Transverse colon (tissue), 3 donors: ENCODE measurements around the gene FBF1.

Experiments
- CTCF ChIP-seq, 5 experiments: fragments of 200-600 bp in 3 of 5; fragments of 450-650 bp in 2 of 5; sonication (generic) in 3 of 5; IDR thresholded peaks; 1 replicate in 2 of 5; 2 replicates in 3 of 5; pipeline ENCODE4 v1.5.1; 2016 to 2017; ENCODE audit warnings: antibody characterized with exemption in 5 of 5, inconsistent platforms in 3 of 5, mild to moderate bottlenecking in 2 of 5, moderate library complexity in 1 of 5
- POLR2A ChIP-seq: fragments of 450-650 bp; IDR thresholded peaks from one replicate; pipeline ENCODE4 v1.6.1; 2016; ENCODE audit warnings: antibody characterized with exemption, mild to moderate bottlenecking, moderate library complexity

GRCh38 chr17:75981019-75981615, 40.3 kb upstream of the FBF1 start:
- TF ChIP-seq CTCF (IDR thresholded peaks at IDR 0.05) (no peak), POLR2A (no peak)
